Stimulated activated CD4-positive, alpha-beta T cell treated with anti-CD3 and anti-CD28 coated beads, Interleukin-12 subunit alpha, Interleukin-12 subunit beta, amount 100 ng/mL, for 48 hours (primary cell): Measurements from ENCODE around the gene PEPD.
"Not testable (repeated sequence)": the region's sequence is repeated elsewhere in the genome, so short reads cannot be mapped to it uniquely, and the experiment has no call there.

ENCODE experiments used
- DNase-seq, 3 donors: peaks; one replicate each; pipeline ENCODE4 v3.0.0-alpha.2; 2020; ENCODE audit warnings: low read depth in 2 of 3, low spot score in 1 of 3

Gene PEPD

GRCh38 chr19:33498391-33499000, 23.1 kb downstream of the PEPD start:
- DNase-seq, result no peak

GRCh38 chr19:33497778-33498175, 23.8 kb downstream of the PEPD start:
- no peak for DNase-seq

GRCh38 chr19:33497131-33497777, 24.3 kb downstream of the PEPD start:
- DNase-seq, result no peak

DNA sequence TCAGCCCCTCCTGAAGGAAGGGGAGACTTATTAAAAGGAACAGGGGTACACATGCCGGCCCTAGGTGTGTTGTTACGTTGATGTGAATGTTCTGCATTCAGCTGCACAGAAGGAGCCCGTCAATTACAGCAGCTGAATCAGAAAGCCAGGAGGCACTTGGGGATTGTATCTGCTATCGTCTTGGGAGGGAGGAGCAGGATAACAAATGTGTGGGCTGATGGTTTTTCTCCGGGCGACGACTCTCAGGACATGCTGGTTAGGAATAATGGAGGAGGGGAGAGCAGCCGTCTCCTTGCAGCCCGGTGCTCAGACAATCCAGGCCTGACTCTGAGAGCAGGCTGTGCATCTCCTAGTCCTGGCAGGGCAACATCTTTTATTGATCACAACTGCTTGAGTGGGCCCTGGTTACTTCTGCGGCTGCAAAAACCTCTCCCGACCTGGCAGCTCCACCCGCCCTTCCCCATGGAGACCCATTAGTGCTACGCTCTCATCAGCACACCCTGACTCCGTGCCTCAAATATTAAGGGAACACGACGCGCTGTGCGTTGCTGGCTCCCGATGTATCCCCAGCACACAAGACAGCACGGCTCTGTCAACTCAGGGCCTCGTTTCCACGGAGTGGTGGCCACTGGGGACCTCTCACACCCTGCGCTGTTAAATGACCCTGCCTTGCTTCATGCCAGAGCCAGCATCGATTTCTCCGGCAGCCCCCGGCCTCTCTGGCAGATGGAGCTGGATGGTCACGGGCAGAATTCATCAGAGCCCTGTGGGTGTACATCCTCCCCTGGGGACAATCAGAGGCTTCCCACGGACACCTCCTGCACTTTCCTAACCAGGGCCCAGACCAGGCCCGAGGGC, 25.3 kb downstream of the PEPD start:
- DNase-seq, result no peak

GRCh38 chr19:33493401-33494275, 28.0 kb downstream of the PEPD start:
- no peak for DNase-seq

DNA sequence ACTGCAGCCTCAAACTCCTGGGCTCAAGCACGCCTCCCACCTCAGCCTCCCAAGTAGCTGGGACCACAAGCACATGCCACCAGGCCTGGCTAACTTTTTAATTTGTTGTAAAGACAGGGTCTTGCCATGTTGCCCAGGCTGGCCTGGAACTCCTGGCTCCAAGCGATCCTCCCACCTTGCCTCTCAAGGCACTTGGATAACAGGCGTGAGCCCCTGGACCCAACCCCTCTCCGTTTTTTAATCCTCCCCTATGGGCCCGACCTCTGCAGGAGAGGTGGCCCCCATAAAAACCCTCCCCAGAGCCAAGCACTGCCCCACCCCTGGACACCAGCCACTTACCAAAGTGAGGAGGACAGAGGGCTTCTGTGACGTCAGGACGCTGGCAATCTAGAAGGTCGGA, 28.6 kb downstream of the PEPD start:
- no peak for DNase-seq

DNA sequence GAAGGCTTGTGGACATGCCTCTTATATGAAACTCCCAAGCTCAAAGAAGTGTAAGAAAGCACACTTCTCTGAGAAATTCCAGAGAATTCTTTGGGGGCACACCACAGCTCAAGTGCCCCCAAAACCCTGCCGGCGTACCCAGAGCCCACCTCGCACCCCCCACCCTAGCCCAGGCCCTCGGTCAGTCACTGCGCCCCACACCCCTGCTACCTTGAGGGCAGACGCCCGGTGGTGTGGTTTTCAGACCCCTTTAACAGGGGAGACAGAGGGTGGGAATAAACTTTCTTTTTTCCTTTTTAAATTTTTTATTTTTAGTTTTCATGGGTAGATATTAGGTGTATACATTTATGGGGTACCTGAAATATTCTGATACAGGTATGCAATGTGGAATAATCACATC, 29.5 kb downstream of the PEPD start:
- DNase-seq, result no peak

DNA sequence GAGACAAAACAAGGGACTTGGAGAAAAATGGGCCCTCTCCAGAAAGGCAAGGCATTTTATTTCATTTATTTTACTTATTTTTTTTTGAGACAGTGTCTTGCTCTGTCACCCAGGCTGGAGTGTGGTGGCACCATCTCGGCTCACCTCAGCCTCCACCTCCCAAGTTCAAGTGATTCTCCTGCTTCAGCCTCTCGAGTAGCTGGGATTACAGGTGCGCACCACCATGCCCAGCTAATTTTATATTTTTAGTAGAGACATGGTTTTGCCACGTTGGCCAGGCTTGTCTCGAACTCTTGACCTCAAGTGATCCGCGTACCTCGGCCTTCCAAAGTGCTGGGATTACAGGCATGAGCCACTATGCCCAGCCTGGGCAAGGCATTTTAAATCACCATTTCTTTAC, 31.0 kb downstream of the PEPD start:
- DNase-seq, result not testable (repeated sequence)

- no peak for DNase-seq
Measured at GRCh38 chr19:33490041-33490451, 31.5 kb downstream of the PEPD start.

DNA sequence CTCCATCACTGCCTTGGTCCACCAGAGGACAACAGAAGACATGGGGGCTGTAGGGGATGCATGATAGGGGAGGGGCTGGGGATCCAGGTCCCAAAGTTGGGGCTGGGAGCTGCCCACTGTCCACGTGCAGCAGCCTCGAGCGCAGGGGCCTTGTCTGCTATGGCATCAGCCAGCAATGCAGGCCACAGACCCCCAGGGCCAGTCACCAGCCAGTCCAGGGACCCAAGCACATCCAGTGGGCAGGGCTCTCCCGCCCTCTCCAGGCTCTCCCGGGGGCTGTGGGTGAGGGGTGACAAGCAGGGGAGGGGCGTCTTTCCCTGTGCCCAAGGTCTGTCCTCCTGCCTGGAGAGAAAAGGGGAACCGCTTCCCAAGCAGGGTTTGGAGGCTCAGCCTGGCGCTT, 32.8 kb downstream of the PEPD start:
- no peak for DNase-seq

- no peak for DNase-seq
Measured at GRCh38 chr19:33487901-33488800, 33.4 kb downstream of the PEPD start.

GRCh38 chr19:33486936-33487811, 34.4 kb downstream of the PEPD start:
- DNase-seq, result no peak

- DNase-seq, result no peak
Measured at GRCh38 chr19:33486407-33486806, 35.2 kb downstream of the PEPD start.

DNA sequence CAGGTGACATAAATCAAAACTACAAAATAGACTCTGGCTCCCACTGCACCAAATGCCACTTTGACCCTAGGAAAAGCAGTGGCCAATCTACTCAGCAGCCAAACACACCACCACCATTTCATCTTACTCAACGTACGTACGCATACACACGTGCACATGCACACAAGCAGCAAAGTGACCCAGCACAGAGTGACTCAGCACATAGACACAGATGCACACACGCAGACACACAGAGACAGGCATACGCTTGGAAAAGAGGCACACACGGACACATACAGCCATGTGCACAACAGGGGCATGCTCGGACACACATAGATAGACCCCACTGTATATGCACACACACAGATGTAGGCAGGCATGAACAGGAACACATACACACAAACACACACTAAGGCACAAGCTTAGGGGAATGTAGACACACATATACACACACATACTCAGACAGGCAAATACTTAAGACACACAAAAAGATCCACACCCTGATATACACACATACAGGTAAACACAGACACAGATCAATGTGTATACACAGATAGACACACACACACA, 37.3 kb downstream of the PEPD start:
- DNase-seq, result no peak

DNA sequence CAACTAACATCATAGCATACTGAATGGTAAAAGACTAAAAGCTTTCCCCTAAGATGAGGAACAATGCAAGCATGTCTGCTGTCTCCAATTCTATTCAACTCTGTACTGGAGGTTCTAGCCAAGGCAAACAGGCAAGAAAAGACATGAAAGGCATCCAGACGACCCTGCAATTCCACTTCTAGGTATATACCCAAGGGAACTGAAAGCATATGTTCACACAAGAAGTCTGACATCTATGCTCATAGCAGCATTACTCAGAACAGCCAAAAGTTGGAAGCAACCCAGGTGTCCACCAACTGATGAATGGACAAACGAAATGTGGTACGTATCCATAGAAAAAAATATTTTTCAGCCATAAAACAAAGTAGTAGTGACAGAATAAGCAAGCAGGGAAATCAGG, 39.1 kb downstream of the PEPD start:
- no peak for DNase-seq

DNA sequence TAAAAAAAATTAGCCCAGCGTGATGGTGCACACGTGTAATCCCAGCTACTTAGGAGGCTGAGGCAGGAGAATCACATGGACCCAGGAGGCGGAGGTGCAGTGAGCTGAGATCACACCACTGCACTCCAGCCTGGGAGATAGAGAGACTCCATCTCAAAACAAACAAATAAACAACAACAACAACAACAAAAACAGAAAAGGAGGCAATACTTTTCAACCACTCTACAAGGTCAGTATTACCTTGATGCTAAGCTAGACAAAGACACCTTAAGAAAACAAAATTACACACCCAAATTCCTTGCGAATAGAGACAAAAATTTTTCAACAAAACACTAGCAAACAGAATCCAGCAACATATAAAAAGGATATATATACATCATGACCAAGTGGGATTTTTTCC, 39.7 kb downstream of the PEPD start:
- no peak for DNase-seq

GRCh38 chr19:33479570-33479969, 42.0 kb downstream of the PEPD start:
- DNase-seq, result not testable (repeated sequence)

DNA sequence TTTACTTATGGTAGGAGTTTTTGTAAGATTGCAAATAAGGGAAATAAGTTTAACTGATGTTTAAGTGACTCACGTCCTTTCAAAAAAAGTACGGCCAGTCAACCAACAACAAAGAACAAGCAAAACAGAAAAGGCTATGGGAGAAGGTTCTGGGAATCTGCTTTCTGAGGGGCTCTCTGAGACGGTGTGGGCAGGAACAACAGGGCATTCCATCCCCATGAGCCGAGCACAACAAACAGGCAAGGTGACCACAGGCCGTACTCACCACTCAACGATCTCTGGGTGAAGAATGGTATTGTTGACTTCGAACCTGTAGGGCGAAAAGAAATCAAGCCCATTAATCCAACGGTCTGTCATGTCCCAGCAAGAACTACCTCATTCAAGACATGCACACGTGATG, 43.8 kb downstream of the PEPD start:
- no peak for DNase-seq

DNA sequence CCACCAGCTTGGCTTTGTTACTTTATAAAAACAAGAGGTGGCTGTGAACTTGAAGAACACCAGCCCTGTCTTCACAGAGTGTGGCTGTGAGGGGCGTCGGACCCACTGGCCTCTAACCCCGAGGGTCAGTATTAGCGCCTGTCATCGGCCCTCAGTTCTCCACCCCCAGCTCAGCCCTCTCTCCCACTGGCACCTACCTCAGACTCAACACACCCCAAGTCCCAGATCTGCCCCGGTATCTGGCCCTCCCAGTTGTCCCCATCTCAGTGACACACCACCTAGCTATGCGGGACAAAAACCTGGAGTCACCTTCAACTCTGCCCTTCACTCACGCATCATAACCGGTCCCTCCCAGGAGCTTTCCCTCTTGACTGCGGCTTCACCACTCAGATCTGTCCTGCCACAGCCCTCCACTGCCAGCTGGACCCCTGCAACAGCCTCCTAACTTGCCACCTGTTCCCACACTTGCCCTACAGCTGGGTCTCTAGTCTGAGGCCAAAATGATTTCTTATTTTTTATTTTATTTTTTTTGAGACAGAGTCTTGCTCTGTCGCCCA, 45.4 kb downstream of the PEPD start:
- no peak for DNase-seq
